Measurements from ENCODE around the gene MAGEC3.

The MAGEC3 gene

DNA sequence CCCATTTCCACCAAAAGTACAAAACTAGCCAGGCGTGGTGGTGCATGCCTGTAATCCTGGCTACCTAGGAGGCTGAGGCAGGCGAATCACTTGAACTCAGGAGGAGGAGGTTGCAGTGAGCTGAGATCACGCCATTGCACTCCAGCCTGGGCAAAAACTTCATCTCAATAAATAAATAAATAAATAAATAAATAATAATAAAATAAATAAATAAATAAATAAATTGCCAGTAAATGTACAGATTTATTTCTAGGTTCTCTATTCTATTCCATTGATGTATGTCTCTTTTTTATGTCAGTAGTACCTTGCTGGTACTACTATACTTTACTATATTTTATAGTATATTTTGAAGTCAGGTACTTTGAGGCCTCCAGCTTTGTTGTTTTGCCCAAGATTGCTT lies 109.2 kb downstream of the MAGEC3 start:
- no peak for DNase-seq

Measured in suppressor macrophage (primary cell).